ENCODE results near the gene ACTBL2. TPM values are rescaled to one million over a fixed set of nuclear protein-coding genes. Genes with fewer than 3 reads are reported as not detected.
"Not testable (repeated sequence)": the region's sequence is repeated elsewhere in the genome, so short reads cannot be mapped to it uniquely, and the experiment has no call there.

ACTBL2 gene
- total RNA-seq, 1 donor from 2014 or later, result 0.10 TPM

GRCh38 chr5:57470339-57470738 is 12.3 kb downstream of the ACTBL2 start:
- Mint-ChIP-seq H3K36me3 (ENCODE audit: low read depth) (peaks cover under 1% of the 10 kb centered on the region), H3K4me1 (ENCODE audit: low read depth) (peaks cover 7% of the 10 kb centered on the region), H3K27ac (ENCODE audit: unreplicated experiment) (no peak overlapping the region), H3K9me3 (ENCODE audit: low read depth) (no peaks in the 10 kb centered on the region), H3K27me3 (ENCODE audit: low read depth) (no peaks in the 10 kb centered on the region), H3K4me3 (ENCODE audit: unreplicated experiment) (no peak overlapping the region)
- TF ChIP-seq CTCF (IDR thresholded peaks at IDR 0.05), result no peak
- no peak for DNase-seq (ENCODE audit: low spot score)

GRCh38 chr5:57468481-57469163 is 14.0 kb downstream of the ACTBL2 start:
- Mint-ChIP-seq H3K27me3 (ENCODE audit: low read depth) (no peaks in the 10 kb centered on the region), H3K4me1 (ENCODE audit: low read depth) (peaks cover 7% of the 10 kb centered on the region), H3K9me3 (ENCODE audit: low read depth) (no peaks in the 10 kb centered on the region), H3K36me3 (ENCODE audit: low read depth) (no peaks in the 10 kb centered on the region), H3K27ac (ENCODE audit: unreplicated experiment) (no peak overlapping the region), H3K4me3 (ENCODE audit: unreplicated experiment) (no peak overlapping the region)
- no peak for TF ChIP-seq CTCF (IDR thresholded peaks at IDR 0.05)
- DNase-seq (ENCODE audit: low spot score), result no peak

GRCh38 chr5:57466544-57466943 is 16.1 kb downstream of the ACTBL2 start:
- no peak for TF ChIP-seq CTCF (IDR thresholded peaks at IDR 0.05)
- DNase-seq (ENCODE audit: low spot score), result no peak
- Mint-ChIP-seq H3K27ac (ENCODE audit: unreplicated experiment) (no peak overlapping the region), H3K9me3 (ENCODE audit: low read depth) (no peaks in the 10 kb centered on the region), H3K36me3 (ENCODE audit: low read depth) (no peaks in the 10 kb centered on the region), H3K4me1 (ENCODE audit: low read depth) (peaks cover 7% of the 10 kb centered on the region), H3K27me3 (ENCODE audit: low read depth) (peaks cover 2% of the 10 kb centered on the region), H3K4me3 (ENCODE audit: unreplicated experiment) (no peak overlapping the region)

GRCh38 chr5:57460056-57460455 is 22.6 kb downstream of the ACTBL2 start:
- H3K4me1 Mint-ChIP-seq (ENCODE audit: low read depth), result peaks cover 22% of the 10 kb centered on the region
- H3K27ac Mint-ChIP-seq (ENCODE audit: unreplicated experiment); DNase-seq (ENCODE audit: low spot score): not testable (repeated sequence)

GRCh38 chr5:57458443-57458842 is 24.2 kb downstream of the ACTBL2 start:
- peaks cover 34% of the 10 kb centered on the region for H3K4me1 Mint-ChIP-seq (ENCODE audit: low read depth)
- H3K4me3 Mint-ChIP-seq (ENCODE audit: unreplicated experiment), result no peak overlapping the region
- no peak for TF ChIP-seq CTCF (IDR thresholded peaks at IDR 0.05)
- peaks cover 2% of the 10 kb centered on the region for H3K27me3 Mint-ChIP-seq (ENCODE audit: low read depth)
- no peak for DNase-seq (ENCODE audit: low spot score)
- H3K27ac Mint-ChIP-seq (ENCODE audit: unreplicated experiment), result no peak overlapping the region
- H3K36me3 Mint-ChIP-seq (ENCODE audit: low read depth), result no peaks in the 10 kb centered on the region
- no peaks in the 10 kb centered on the region for H3K9me3 Mint-ChIP-seq (ENCODE audit: low read depth)

More at GRCh38 chr5:57460056-57460455, 22.6 kb downstream of the ACTBL2 start:
- H3K36me3 Mint-ChIP-seq (ENCODE audit: low read depth); H3K4me3 Mint-ChIP-seq (ENCODE audit: unreplicated experiment); H3K27me3 Mint-ChIP-seq (ENCODE audit: low read depth); H3K9me3 Mint-ChIP-seq (ENCODE audit: low read depth): not testable (repeated sequence)

GRCh38 chr5:57456531-57457135 is 26.0 kb downstream of the ACTBL2 start:
- no peak for TF ChIP-seq CTCF (IDR thresholded peaks at IDR 0.05)
- no peaks in the 10 kb centered on the region for H3K9me3 Mint-ChIP-seq (ENCODE audit: low read depth)
- peaks cover 52% of the 10 kb centered on the region for H3K4me1 Mint-ChIP-seq (ENCODE audit: low read depth)
- no peak overlapping the region for H3K4me3 Mint-ChIP-seq (ENCODE audit: unreplicated experiment)
- no peak overlapping the region for H3K27ac Mint-ChIP-seq (ENCODE audit: unreplicated experiment)
- no peaks in the 10 kb centered on the region for H3K27me3 Mint-ChIP-seq (ENCODE audit: low read depth)
- no peak for DNase-seq (ENCODE audit: low spot score)
- H3K36me3 Mint-ChIP-seq (ENCODE audit: low read depth), result no peaks in the 10 kb centered on the region

Measured in chondrocyte (in vitro differentiated cells).